Ectodermal cell (in vitro differentiated cells): ENCODE data around the gene B4GALNT3.

ENCODE experiments used
- H3K27ac ChIP-seq: 2 replicates; pipeline ENCODE4 v1.7.0; 2013; ENCODE audit warnings: mild to moderate bottlenecking, low read depth, low read length; ENCODE audit not compliant: insufficient read depth, poor library complexity, severe bottlenecking
- H3K27me3 ChIP-seq: 2 replicates; pipeline ENCODE4 v1.7.0; 2013; ENCODE audit warnings: mild to moderate bottlenecking, low read length; ENCODE audit not compliant: insufficient read depth, control insufficient read depth, poor library complexity, severe bottlenecking
- H3K36me3 ChIP-seq: one replicate; pipeline ENCODE4 v1.7.0; 2013; ENCODE audit warnings: low read length; ENCODE audit not compliant: control insufficient read depth, insufficient read depth
- H3K4me1 ChIP-seq: one replicate; pipeline ENCODE4 v1.7.0; 2013; ENCODE audit warnings: low read length; ENCODE audit not compliant: control insufficient read depth, insufficient read depth
- H3K4me3 ChIP-seq: 2 replicates; pipeline ENCODE4 v1.7.0; 2013; ENCODE audit warnings: low read depth, low read length, control low read depth; ENCODE audit not compliant: insufficient read depth
- H3K9me3 ChIP-seq: 2 replicates; pipeline ENCODE4 v1.7.0; 2013; ENCODE audit warnings: mild to moderate bottlenecking, low read length, moderate library complexity; ENCODE audit not compliant: control insufficient read depth
- WGBS, 2 experiments: methylation state at CpG; one replicate each; pipeline ENCODE4 v1.1.7; 2013; ENCODE audit warnings: missing lambda C conversion rate in 2 of 2; 5-methylcytosine and 5-hydroxymethylcytosine counted together

Gene B4GALNT3

GRCh38 chr12:588646-589045 is 128.9 kb downstream of the B4GALNT3 start:
- H3K9me3 ChIP-seq, result no peaks in the 10 kb centered on the region
- no peaks in the 10 kb centered on the region for H3K4me1 ChIP-seq
- H3K27me3 ChIP-seq, result no peaks in the 10 kb centered on the region
- WGBS, 2 experiments, result 95% methylated on average over 4 of the region's 4 CpGs
- no peaks in the 10 kb centered on the region for H3K36me3 ChIP-seq
- no peak overlapping the region for H3K27ac ChIP-seq
- no peak overlapping the region for H3K4me3 ChIP-seq

GRCh38 chr12:590206-590750 is 130.5 kb downstream of the B4GALNT3 start:
- Histone ChIP-seq H3K27me3 (no peaks in the 10 kb centered on the region), H3K9me3 (no peaks in the 10 kb centered on the region), H3K36me3 (no peaks in the 10 kb centered on the region), H3K27ac (no peak overlapping the region), H3K4me1 (no peaks in the 10 kb centered on the region), H3K4me3 (no peak overlapping the region)
- 78 to 79% methylated on average over 14 of the region's 14 CpGs for WGBS, 2 experiments

DNA sequence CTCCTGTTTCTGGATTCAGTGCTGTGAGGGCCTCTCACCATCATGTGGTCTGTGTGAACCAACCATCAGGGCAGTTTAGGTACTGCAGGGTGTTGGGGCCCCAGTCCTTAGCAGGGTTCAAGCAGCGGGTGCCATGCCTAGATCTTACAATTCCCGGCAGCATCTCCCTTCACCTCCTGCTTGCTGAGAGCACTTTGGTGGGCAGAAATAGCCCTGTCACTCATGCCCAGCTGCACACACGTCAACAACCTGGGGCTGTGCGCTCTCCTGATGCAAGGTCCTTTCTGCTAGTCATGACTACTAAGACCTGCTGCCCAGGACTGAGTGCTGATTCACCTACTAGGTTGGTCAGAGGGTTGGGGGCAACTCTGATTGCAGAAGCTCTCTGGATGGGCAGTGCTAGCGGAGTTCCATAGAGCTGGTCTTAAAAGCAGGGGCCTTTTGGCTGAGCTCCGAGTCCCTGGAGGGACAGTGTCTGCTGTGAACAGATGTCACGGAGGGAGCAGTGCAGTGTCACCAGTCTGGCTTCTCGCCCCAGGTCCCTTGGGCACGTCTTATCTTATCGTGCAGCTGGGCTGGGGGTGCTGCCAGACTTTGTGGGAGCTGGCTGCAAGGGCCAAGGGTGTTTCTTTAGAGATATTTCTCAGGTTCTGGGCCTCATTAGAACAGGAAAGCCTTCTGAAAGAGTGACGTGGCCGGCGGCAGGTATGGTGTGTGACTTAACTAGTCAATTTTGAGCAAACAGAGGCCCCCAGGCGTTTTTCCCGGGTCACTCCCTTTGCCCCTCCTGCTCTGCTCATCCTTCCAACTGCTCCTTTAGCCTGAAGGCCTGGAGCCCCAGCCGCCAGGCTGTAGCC is 131.7 kb downstream of the B4GALNT3 start:
- Histone ChIP-seq H3K4me3 (no peak overlapping the region), H3K27me3 (no peaks in the 10 kb centered on the region), H3K4me1 (no peaks in the 10 kb centered on the region), H3K9me3 (no peaks in the 10 kb centered on the region), H3K36me3 (no peaks in the 10 kb centered on the region), H3K27ac (no peak overlapping the region)
- WGBS, 2 experiments, result 89% methylated on average over 16 of the region's 16 CpGs

- H3K27me3 ChIP-seq, result no peaks in the 10 kb centered on the region
- H3K4me1 ChIP-seq, result no peaks in the 10 kb centered on the region
- 93 to 95% methylated on average over 11 of the region's 11 CpGs for WGBS, 2 experiments
- no peak overlapping the region for H3K4me3 ChIP-seq
- no peaks in the 10 kb centered on the region for H3K9me3 ChIP-seq
- no peaks in the 10 kb centered on the region for H3K36me3 ChIP-seq
- H3K27ac ChIP-seq, result no peak overlapping the region
Measured at GRCh38 chr12:592024-592505, 132.3 kb downstream of the B4GALNT3 start.

DNA sequence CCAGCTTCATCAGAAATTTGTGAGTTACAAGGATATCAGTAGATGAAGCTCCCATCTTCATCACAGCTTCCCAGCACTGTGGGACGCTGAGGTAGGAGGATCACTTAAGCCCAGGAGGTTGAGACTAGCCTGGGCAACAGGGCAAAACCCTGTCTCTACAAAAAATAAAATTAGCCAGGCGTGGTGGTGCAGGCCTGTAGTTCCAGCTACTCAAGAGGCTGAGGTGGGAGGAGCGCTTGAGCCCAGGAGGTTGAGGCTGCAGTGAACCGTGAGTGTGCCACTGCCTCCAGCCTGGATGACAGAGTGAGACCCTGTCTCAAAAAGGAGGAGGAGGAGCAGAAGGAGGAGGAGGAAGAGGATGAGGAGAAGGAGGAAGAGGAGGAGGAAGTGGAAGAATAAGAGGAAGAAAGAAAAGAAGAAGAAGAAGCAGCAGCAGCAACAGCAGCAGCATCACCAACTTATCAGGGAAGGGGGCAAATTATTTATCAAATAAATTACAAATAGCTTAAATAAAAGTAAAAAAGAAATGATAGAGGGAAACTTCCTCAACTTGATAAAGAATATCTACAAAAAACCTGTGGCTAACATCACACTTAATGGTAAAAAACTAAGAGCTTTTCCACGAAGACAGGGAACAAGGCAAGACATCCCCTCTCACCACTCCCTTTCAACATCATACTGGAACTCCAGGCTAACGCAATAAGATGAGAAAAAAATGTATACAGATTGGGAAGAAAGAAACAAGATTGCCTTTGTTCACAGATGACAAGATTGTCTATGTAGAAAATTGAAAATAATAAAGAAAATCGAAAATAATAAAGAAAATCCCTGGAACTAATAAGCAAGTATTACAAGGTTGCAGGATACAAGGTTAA is 133.9 kb downstream of the B4GALNT3 start:
- H3K36me3 ChIP-seq, result no peaks in the 10 kb centered on the region
- 87 to 88% methylated on average over 6 to 7 of the region's 7 CpGs for WGBS, 2 experiments
- no peaks in the 10 kb centered on the region for H3K4me1 ChIP-seq
- no peak overlapping the region for H3K27ac ChIP-seq
- no peaks in the 10 kb centered on the region for H3K27me3 ChIP-seq
- no peaks in the 10 kb centered on the region for H3K9me3 ChIP-seq
- H3K4me3 ChIP-seq, result no peak overlapping the region

GRCh38 chr12:597926-598568 is 138.3 kb downstream of the B4GALNT3 start:
- H3K4me3 ChIP-seq, result no peak overlapping the region
- no peak overlapping the region for H3K27ac ChIP-seq
- 90 to 91% methylated on average over 13 of the region's 13 CpGs for WGBS, 2 experiments
- H3K36me3 ChIP-seq, result no peaks in the 10 kb centered on the region
- H3K27me3 ChIP-seq, result no peaks in the 10 kb centered on the region
- H3K9me3 ChIP-seq, result no peaks in the 10 kb centered on the region
- H3K4me1 ChIP-seq, result no peaks in the 10 kb centered on the region

DNA sequence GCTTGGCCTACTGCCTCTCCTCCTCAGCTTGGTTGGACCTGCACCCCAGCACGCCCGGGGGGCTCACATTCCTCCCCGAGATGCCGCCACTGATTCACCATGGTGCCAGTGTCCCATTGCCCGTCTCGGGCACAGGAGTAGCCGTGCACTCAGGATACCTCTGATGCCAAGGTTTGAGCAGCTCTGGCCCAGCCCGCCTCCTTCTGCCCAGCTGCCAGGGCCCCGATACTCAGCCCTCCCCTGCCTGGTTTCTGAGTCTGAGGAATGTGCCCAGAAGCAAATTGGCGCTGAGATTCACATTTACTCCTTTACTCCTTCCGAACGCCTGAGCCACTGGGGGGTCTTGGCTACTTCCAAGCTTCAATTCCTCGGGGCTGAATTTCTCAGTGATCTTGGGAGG is 140.0 kb downstream of the B4GALNT3 start:
- Histone ChIP-seq H3K4me1 (no peaks in the 10 kb centered on the region), H3K36me3 (no peaks in the 10 kb centered on the region), H3K27me3 (no peaks in the 10 kb centered on the region), H3K4me3 (no peak overlapping the region), H3K9me3 (no peaks in the 10 kb centered on the region), H3K27ac (no peak overlapping the region)
- 88 to 90% methylated on average over 13 of the region's 13 CpGs for WGBS, 2 experiments

DNA sequence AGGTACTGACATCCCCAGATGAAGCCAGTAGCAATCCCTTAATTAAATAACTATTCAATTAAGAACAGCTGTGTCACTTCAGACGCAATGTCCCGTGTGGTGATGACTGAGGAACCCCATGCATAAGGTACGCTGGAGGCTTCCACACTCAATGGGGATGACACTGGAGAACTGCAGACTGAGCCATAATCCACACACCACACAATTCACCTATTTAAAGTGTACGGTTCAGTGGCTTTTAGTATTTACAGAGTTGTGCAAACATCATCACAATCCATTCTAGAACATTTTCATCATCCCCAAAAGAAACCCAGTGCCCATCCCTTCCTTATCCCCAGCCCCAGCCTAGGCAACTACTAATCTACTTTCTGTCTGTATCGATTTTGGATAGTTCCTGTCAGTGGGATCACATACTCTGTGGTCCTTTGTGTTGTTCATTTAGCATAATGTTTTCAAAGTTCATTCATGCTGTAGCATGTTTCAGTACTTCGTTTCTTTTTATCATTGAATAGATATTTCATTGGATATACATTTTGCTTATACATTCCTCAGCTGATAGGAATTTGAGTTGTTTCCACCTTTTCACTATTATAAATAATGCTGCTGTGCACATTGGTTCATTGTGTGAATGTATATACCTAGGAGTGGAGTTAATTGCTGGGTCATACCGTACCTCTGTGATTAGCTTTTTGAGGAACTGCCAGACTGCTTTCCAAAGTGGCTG is 142.4 kb downstream of the B4GALNT3 start:
- Histone ChIP-seq H3K36me3 (no peaks in the 10 kb centered on the region), H3K4me1 (no peaks in the 10 kb centered on the region), H3K27me3 (no peaks in the 10 kb centered on the region), H3K9me3 (no peaks in the 10 kb centered on the region), H3K4me3 (no peak overlapping the region), H3K27ac (no peak overlapping the region)
- WGBS, 2 experiments, result 91 to 95% methylated on average over 6 to 7 of the region's 7 CpGs

DNA sequence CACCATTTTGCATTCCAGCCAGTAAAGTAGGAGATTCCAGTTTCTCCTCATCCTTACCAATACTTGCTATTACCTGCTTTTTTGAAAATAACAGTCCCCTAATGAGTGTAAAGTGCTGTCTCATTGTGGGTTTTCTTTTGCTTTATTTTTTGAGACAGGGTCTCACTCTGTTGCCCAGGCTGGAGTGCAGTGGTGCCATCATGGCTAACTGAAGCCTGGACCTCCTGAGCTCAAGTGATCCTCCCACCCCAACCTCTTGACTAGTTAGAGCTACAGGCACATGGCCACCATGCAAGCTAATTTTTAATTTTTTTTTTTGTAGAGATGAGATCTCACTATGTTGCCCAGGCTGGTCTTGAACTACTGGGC is 142.9 kb downstream of the B4GALNT3 start:
- Histone ChIP-seq H3K4me3 (no peak overlapping the region), H3K4me1 (no peaks in the 10 kb centered on the region), H3K27ac (no peak overlapping the region), H3K27me3 (no peaks in the 10 kb centered on the region), H3K9me3 (no peaks in the 10 kb centered on the region), H3K36me3 (no peaks in the 10 kb centered on the region)
